Activated CD8-positive, alpha-beta memory T cell treated with anti-CD3 and anti-CD28 coated beads for 1 hour (primary cell): ENCODE measurements around the gene KCNJ6.

Experiments
- DNase-seq, 2 donors: peaks; one replicate each; pipeline ENCODE4 v3.0.0-alpha.2; 2020; ENCODE audit warnings: low read depth in 1 of 2; ENCODE audit errors: extremely low read depth in 1 of 2

Gene KCNJ6

DNA sequence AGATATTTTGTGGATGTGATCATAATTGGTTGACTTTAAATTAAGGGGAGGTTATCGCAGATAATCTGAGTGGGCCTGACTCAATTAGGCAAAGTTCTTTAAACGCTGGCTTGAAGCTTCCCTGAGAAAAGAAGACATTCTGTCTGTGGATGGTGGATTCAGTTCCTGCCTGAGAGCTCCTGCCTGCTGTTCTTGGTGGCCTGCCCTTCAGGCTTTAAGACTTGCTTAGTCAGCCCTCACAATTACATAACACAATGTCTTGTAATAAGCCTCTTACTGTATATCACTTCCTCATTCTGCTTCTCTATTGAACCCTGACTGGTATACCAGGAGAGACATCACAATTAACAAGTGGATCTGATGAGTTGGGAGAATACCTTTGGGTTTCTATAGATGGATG is 50.2 kb downstream of the KCNJ6 start:
- no peak for DNase-seq

DNA sequence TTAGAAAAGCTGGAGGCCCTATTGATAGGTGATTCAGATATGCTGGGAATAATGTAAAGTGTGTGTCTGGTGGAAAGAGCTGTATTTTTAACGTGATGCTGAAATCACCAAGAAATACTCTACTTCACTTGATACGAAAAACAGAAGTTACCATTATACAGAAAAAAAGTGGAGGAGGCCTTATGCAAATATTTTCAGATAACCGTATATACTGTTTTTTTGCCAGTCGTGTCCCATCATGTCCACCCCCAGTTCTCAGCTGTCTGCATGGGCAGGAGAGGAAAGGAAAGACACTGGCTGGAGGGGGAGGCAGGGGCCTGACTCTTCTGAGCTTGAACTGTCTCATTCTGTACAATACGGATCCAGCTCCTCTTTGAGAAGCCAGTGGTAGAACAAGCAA is 51.1 kb downstream of the KCNJ6 start:
- no peak for DNase-seq

DNA sequence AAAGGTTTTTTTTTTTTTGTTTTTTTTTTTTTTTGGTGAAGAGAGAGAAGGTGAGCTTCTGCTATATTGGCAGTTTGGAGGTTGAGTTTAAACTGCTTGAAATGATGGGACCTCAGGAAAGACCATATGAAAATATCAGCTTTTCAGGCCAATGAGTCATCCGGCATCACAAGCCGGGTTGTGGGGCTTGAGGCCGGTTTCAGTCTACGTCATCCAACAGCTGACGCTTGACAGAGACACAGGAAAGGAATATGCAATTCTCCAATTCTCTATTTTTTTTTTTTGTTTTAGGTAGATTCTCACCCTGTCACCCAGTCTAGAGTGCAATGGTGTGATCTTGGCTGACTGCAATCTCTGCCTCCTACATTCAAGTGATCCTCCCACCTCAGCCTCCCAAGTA is 52.4 kb downstream of the KCNJ6 start:
- no peak for DNase-seq

DNA sequence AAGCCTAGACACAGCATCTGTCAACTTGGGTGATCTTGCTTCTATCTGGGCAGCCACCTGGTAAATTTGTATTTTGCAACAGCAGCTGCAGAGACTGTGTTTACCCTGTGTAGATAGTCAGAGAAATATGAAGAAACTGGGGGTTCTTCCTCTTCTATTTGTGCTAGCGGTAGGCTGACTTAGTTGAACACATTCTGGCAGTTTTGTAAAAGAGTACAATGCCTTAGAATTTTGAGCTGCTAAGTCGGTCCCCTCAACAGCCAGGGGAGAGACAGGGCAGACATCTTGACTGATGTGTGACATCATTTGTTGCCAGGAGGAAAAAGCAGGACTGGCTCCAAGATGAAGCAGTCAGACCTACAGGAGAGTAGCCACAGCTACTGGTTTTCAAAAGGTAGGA is 53.7 kb downstream of the KCNJ6 start:
- DNase-seq: no peak

DNA sequence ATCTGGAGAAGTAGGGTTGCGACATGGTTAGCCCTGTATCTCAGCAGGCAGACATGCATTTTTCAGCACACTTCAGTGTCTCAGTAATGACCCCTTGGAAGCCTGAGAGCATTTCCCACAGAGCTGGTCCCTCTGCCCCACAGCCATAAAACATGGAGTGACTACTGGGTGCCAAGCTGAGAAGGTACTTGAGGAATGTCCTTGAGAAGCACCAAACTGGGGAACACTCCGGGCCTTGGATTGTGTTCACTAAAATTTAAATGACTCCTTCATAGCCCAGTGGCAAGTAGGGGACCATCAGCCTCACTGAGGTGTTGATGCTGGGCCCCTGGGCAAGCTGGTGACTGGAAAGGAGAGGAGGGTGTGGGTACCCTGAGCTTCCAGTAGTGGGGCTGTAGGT is 54.7 kb downstream of the KCNJ6 start:
- DNase-seq: no peak

DNA sequence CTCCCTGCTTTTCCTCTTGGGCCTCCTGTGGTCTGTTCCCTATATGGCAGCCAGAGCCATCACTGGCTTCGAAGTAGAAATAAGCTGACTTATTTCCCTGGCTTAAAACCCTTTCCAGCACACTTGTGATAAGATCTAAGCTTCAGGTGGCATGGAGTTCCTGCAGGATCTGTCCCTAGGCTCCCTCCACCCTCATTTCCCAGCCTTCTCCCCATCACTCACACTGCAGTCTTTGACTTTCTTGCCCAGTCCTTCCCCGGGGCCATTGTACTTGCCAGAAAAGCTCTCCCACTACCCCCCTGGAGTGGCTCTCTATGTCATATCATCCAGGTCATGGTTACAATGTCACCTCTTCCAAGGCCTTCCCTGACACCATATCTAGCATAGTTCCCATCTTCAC is 55.8 kb downstream of the KCNJ6 start:
- no peak for DNase-seq

DNA sequence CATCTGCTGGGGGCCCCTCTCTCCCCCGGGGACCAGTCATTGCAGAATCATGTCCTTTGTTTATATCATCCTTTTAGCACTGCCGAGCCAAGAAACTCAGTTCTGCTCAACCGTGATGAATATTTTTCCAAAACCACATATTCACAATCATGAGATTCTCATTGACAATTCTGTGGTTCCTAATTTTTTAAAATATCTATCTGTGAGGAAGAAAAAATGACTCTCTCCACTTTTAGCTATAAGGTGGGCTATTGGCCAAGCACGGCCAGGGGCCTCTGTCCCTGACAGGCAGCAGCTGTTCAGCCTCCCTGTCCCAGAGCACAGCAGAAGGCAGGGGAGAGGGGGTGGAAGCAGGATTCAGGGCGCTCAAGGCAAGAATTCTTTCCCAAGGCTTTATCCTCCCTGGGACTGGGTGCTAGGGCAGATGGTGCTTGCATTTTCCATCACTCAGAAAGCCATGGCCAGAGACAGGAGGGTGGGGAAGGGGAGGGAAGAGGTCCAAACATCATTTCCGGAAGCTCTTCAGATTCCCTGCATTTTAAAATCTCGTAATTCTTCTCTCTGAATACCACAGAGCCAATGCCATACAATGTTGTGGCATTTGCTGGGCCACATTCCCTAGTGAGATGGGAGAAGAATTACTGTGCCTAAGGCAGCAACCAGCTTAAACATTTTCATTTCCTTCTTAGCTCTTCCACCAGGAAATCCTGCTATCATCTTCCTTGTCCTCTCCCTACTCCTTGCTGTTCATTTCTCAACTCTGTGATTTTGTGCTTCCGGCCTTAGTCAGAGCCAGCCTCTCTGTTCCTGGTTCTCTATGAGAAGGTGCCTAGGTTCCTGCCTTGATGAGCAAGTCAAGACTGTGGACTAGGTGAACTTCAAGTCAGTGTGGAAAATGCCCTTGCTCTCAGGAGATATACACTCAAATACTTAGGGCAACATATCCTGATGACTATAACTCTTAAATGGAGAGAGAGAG is 60.3 kb downstream of the KCNJ6 start:
- no peak for DNase-seq

DNA sequence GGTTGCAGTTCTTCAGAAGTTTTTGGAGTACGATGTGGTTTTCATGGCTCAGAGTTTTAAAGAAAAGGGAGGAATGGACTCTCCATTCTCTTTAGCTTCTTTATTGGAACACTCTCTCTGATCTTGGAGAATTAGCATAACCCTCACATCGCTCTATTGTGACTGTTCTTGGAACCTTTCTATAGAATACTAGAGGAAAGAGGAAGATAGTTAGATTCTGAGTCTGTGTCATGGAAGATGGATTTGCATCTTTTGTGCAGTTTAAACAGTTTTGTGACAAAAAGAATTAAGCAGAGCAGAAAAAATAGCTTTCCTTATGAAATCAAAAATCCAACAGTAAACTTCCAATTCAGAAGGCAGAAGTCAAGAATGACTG is 61.0 kb downstream of the KCNJ6 start:
- DNase-seq: no peak

DNA sequence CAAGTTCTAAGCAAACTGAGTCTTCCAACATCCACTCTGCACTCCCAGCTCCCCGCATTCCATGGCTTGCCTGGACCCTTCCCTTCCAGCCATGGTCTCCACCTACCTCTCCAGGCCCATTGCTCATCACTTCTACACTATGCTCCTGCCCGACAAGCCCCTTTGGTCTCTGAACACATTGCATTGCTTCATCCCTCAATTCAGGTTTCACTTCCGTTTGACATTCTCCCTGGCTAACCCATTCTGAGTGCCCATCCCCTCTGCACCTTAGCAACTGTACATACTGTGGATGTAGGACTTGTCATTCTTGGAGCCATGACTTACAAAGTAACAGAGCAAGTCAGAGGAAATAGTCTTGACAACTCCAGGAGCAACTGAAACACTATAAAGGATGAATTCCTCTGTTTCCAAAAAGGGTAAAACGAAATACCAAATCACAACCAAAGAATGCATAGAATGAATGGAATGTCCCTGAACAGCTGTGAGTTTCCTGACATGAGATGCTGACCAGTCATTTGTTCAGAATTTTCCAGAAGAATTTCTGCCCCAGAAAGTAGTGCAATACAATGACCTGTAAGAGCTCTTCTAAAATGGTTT is 66.7 kb downstream of the KCNJ6 start:
- DNase-seq: no peak

DNA sequence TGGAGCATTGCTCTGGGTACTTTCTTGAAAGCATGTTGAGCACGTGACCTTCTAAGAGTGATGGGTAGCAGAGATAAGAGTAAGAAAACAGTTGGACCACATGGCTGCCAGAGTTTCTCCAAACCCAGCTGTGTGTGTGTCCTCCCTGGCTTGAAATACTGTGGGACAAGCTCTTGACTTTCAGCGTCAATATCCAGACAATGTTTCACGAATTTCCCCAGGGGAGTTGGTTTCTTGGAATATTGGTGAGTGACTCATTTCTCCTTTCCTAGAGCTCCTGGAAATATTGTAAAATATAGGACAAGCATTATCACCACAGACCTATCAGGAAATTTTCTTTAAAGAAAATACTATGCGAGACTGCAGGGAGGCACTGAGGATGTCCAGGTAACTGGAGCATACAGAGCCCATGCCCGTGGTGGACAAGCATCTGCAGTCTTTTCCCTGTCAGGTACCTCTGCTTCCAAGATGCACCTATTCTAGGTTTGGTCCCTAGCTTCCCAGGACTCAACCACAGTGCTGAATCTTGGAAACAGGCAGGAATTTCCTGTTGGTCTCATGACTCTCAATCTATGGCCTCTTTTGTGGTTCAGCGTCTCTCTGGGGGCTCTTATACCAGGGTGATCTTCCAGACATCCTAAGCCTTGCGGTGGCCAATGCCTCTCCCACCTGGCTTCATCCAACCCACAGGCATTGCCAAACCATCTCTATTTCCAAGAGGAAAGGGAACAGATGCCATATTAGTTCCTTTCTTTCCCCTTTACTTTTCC is 67.4 kb downstream of the KCNJ6 start:
- DNase-seq: no peak

DNA sequence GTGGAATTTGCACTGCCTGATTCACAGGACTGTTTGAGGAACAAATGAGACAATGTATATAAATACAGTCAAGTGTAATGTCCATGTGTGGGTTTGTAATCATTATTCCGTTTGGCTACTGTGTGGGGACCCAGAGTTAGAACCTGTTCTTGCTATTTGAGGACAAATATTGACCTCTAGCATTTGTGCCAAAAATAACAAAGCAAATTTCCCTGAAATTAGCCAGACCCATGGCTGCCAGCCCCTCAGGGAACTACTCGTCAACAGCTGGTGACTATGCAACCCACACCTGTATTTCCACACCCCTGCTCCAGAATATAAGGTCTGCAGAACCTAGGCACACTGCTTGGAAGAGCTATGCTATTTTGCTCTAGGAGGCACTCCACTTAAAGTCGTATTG is 70.7 kb downstream of the KCNJ6 start:
- DNase-seq: no peak

DNA sequence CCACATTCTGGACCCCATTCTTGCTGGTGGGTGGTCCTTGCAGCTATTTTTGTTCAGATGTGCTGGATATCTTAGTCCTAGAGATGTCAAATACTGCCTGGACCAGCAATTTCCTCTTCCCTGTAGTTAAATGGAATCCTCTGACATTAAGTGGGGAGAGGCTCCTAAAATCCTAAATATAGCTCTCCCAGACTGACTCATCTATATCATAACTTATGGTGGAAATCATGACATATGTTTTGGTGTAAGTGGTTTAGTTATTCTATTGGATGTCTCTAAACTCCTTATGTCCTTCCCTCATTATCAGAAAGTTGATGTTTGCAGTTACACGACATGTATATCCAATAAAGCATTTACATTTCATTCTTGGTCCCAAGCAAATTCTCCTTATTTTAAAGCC is 73.1 kb downstream of the KCNJ6 start:
- DNase-seq: no peak

DNA sequence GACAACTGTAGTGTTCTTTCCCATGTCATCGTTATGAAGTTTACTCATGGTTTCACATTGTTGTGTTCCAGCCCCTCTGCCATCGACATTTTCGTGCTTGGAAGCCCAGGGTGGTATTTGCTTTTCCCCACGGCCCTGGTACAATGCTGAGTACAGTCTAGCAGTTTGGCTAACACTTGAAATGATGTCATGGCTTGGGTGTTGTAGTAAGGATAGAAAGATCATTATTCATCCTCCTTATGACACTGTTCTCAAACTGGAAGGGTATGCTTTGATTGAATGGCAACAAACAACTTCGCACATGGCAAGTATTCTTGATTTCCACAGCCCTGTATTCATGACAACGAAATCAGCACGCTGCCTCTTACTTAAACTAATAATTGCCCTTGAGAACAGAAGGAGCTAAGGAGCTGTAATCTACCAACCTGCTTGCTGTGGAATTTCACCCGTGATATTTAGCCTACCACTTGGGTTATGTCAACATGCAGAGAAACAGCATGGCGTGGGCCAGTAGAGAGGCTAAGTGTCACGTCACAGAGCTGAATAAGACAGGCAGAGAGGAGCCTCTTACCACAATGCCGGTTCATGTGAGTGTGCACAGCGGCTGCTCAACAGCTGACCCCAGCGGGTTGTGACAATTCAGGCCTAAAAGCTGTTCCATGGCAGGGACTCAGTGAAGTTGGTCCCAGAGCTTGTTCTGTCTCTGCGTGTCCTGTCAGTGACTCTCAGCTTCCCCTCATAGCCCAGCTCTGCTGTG is 73.9 kb downstream of the KCNJ6 start:
- no peak for DNase-seq

DNA sequence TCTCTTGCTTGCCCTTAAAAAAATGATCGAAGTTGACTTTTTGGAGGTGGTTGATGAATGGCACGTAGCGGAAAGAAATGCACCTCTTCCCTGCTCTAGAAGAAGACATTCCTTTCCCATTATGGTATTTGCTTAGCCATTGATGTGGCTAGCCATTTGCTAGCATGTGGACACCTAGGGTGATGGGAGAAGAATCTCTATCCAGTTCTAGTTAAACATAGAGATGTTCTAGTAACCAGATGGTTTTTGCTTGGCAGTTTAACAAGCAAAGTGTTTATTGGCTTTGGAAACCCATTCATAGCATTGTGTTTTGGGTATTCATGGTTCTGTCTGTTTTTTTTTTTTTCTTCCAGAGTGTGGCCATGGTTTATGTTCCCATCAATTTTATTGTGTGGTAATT is 78.9 kb downstream of the KCNJ6 start:
- DNase-seq: no peak

DNA sequence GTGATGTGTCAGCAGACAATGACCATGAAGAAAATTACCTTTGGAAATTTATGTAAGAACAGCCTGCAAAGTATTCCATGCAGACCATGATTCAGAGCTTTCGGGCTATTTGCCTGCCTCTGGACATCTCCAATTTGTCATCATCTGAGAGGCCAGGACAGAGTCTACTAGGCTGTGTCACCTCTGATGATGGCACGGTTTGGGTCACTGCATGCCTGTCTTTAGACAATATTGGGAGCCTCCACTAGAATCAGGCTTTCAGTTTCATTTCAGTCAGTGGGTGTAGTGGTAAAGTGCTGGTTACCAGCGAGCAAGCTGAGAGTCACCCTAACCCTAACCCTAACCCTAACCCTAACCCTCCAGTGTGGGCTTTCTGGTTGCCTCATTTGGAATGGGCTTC is 80.8 kb downstream of the KCNJ6 start:
- no peak for DNase-seq

DNA sequence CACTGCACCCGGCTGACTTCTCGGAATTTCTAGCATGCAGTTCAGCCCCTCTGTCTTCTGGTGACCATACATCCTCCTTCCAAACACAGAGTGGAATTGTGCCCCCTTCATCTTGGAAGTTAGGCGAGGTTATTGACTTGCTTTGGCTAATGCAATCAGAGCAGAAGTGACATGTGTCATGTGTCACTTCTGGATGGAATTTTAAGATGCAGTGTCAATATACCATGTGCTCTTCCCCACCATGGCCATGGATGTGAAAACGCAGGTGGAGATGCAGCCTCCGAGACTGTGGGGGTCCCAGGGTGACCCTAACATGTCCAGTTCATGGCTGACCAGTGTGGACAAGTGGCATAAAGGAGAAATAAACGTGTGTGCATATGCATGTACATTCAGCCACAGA is 83.0 kb downstream of the KCNJ6 start:
- no peak for DNase-seq

DNA sequence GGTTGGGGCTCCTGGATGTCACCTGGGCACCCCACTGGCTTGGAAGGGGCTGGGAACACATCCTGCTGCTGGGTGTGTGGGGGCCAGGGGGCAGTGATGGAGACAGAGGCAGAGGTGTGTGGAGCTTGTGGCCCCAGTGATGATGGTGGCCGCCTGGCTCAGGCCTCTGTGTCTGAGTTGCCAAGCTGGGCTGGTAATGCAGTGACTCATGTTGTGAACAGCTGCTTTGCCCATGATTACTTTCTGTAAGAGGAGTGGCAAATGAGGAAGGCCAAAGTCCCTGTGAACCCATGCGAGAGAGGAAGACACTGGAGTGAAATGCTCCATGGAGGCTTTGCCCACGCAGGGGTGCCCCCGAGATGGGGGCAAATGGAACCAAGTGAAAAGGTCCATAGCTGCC is 86.8 kb downstream of the KCNJ6 start:
- no peak for DNase-seq

DNA sequence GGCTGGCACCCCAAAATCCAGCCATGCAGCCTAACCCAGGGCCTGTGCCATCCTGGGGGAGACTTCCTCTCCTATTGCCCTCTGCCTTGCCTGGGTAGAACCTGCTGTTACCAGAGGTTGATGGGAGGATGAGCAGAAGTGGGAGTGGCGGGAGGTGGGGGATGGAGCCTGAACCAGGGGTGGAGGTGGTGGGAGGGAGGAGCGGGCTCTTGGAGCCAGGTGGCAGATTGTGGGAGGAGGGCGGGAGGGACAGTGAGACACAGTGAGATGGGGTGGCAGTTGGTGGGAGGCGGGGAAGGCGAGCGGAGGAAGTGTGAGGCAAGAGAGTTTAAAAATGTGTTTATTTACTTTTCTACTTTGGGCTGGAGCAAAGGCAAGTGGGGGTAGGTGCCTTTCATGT is 87.3 kb downstream of the KCNJ6 start:
- DNase-seq: no peak

DNA sequence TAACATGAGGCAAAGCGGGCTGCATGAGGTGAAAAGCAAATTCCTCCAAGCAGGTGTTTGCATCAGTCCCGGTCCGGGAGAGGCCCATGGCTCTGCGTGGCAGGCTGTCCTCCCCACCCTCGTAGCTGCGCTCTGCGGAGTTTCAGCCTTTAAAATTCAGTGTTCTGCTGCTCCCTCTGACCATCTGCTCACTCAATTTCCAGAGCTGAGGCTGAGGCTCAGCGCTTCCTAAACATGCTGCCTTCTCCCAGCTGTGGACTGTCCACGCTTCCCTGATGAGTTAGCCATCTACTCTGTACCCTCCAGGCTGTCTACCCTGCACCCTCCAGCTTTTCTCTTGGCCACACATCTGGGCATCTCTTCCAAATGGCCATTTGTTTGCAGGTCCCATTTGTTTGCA is 87.7 kb downstream of the KCNJ6 start:
- no peak for DNase-seq

DNA sequence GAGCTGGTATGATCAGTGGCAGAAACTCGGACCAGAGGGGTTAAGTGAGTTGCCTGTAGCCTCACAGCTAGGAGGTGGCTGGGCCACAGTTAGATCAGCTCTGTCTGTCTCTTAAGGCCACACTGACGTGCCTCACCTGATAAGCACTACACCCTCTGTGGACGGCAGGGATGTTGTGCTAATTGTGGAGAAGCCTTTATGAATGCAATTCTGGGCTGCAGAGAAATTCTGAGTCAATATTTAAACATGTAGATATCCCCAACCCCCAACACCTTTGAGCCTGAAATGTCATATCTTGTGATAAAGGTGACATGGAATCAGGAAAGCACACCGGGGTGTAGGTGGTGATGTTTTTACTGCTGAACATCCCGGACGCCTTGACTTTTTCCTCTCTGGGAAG is 88.3 kb downstream of the KCNJ6 start:
- DNase-seq: no peak

DNA sequence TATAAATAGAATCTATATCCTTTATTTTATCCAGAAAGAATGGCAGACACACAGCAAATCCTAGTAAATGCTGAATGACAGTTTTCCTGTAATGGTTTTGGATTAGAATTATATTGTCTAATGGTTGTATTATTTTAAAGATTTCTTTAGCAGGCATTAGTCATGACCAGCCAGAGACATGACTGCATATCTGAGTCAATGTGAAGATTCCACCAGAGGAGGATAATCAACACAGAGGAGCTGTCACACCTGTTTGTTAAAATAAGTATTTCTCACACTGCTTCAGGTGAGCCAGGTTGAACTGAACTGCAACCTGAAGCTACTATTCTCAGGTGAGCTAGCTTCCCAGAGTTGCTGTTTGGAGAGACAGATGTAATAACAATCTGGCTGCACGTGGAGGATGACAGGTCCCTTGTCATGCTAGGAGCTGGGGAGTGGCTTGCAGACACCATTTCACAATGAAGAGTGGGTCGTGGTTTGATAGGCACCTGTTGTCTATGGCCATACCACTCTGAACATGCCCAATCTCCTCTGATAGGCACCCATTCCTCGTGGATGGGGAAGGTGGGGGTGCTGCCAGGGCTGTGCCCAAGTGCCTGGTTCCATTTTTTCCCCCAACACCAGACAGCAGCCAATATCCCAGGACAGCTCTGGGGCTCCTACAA is 94.3 kb downstream of the KCNJ6 start:
- DNase-seq: no peak
